Measurements from ENCODE around the gene MARK1.
"Not testable (repeated sequence)": the region's sequence is repeated elsewhere in the genome, so short reads cannot be mapped to it uniquely, and the experiment has no call there.

DNA sequence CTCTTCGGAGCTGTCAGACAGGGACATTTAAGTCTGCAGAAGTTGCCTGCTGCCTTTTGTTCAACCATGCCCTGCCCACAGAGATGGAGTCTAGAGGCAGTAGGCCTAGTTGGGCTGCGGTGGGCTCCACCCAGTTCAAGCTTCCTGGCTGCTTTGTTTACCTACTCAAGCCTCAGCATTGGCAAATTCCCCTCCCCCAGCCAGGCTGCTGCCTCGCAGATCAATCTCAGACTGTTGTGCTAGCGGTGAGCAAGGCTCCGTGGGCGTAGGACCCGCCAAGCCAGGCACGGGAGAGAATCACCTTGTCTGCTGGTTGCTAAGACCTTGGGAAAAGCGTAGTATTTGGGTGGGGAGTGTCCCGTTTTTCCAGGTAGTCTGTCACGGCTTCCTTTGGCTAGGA, 83.2 kb downstream of the MARK1 start:
- TF ChIP-seq, protein P1, sequence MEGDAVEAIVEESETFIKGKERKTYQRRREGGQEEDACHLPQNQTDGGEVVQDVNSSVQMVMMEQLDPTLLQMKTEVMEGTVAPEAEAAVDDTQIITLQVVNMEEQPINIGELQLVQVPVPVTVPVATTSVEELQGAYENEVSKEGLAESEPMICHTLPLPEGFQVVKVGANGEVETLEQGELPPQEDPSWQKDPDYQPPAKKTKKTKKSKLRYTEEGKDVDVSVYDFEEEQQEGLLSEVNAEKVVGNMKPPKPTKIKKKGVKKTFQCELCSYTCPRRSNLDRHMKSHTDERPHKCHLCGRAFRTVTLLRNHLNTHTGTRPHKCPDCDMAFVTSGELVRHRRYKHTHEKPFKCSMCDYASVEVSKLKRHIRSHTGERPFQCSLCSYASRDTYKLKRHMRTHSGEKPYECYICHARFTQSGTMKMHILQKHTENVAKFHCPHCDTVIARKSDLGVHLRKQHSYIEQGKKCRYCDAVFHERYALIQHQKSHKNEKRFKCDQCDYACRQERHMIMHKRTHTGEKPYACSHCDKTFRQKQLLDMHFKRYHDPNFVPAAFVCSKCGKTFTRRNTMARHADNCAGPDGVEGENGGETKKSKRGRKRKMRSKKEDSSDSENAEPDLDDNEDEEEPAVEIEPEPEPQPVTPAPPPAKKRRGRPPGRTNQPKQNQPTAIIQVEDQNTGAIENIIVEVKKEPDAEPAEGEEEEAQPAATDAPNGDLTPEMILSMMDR (conservative IDR thresholded peaks at IDR 0.05; ENCODE audit: low read length), result not testable (repeated sequence)
- TF ChIP-seq EZH2phosphoT487 (IDR thresholded peaks at IDR 0.05; ENCODE audit: borderline replicate concordance, low read depth, low read length), result not testable (repeated sequence)
